Ascending aorta (tissue), 2 donors: ENCODE results near the gene AGAP1. TPM values are rescaled to one million over a fixed set of nuclear protein-coding genes. Genes with fewer than 3 reads are reported as not detected.

ENCODE experiments used
- DNase-seq, 2 donors: peaks; one replicate each; pipeline ENCODE4 v3.0.0-alpha.2; 2019; ENCODE audit warnings: low spot score in 2 of 2
- H3K27ac ChIP-seq, 2 donors: fragments of 200-600 bp; sonication (generic); one replicate each; pipeline ENCODE4 v1.5.1; 2016 to 2017; ENCODE audit warnings: mild to moderate bottlenecking in 1 of 2
- H3K27me3 ChIP-seq: fragments of 200-600 bp; sonication (generic); one replicate; pipeline ENCODE4 v1.5.1; 2017
- H3K36me3 ChIP-seq, 2 donors: fragments of 200-600 bp; sonication (generic); one replicate each; pipeline ENCODE4 v1.5.1; 2016
- H3K4me1 ChIP-seq, 2 donors: fragments of 200-600 bp; sonication (generic); one replicate each; pipeline ENCODE4 v1.5.1; 2016 to 2017; ENCODE audit warnings: mild to moderate bottlenecking in 1 of 2
- H3K4me3 ChIP-seq, 2 donors: fragments of 200-600 bp; sonication (generic); one replicate each; pipeline ENCODE4 v1.5.1; 2016 to 2017; ENCODE audit warnings: mild to moderate bottlenecking in 1 of 2
- H3K9me3 ChIP-seq, 2 donors: fragments of 200-600 bp; sonication (generic); one replicate each; pipeline ENCODE4 v1.5.1; 2016
- intact Hi-C: fragments of 100-400 bp; cut with DNase I; formaldehyde crosslinking; loops from one replicate; pipeline ENCODE4 v1.15.1; 2023
- total RNA-seq: library from RNA; depleted of rRNA; stranded (reverse); fragments of >200 nt; gene quantifications from one replicate; pipeline ENCODE4 v1.1.0, GENCODE V29; 2016
- TF ChIP-seq, protein P1 (sequence below), 3 experiments: fragments of 200-600 bp in 2 of 3; fragments of 450-650 bp in 1 of 3; sonication (generic) in 2 of 3; IDR thresholded peaks; one replicate each; pipeline ENCODE4 v1.5.1; 2016 to 2019; ENCODE audit warnings: antibody characterized with exemption in 3 of 3, mild to moderate bottlenecking in 1 of 3, moderate library complexity in 1 of 3

The AGAP1 gene
- total RNA-seq, 1 donor from 2014 or later, result 19.7 TPM

DNA sequence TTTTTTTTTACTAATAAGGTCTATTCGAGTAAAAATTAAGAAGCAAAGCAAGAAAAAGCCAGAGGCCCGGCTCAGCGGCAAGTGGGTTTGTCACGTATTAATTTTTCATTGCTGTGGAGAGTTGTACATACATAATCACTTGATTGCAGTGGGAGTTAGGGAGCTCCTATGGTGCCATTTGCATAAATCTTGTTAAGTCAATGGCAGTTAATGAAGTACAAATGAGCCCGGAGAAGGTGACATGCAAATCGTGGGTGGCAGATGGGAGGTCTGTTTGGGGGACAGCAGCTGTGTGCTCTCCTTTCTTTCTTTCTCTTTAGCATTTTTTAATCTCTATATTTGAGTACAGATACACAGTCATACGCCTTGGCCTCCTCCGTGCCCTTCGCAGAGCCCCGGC is 317.0 kb downstream of the AGAP1 start:
- H3K36me3 ChIP-seq, result peaks cover 0 to 31% of the 10 kb centered on the region in 2 donors
- intact Hi-C loops, result no loop called here
- H3K27ac ChIP-seq, result no peak overlapping the region
- no peaks in the 10 kb centered on the region for H3K4me1 ChIP-seq
- no peaks in the 10 kb centered on the region for H3K27me3 ChIP-seq
- no peak for DNase-seq
- no peak overlapping the region for H3K4me3 ChIP-seq
- no peaks in the 10 kb centered on the region for H3K9me3 ChIP-seq
- TF ChIP-seq, protein P1, sequence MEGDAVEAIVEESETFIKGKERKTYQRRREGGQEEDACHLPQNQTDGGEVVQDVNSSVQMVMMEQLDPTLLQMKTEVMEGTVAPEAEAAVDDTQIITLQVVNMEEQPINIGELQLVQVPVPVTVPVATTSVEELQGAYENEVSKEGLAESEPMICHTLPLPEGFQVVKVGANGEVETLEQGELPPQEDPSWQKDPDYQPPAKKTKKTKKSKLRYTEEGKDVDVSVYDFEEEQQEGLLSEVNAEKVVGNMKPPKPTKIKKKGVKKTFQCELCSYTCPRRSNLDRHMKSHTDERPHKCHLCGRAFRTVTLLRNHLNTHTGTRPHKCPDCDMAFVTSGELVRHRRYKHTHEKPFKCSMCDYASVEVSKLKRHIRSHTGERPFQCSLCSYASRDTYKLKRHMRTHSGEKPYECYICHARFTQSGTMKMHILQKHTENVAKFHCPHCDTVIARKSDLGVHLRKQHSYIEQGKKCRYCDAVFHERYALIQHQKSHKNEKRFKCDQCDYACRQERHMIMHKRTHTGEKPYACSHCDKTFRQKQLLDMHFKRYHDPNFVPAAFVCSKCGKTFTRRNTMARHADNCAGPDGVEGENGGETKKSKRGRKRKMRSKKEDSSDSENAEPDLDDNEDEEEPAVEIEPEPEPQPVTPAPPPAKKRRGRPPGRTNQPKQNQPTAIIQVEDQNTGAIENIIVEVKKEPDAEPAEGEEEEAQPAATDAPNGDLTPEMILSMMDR (IDR thresholded peaks at IDR 0.05), result no peak

DNA sequence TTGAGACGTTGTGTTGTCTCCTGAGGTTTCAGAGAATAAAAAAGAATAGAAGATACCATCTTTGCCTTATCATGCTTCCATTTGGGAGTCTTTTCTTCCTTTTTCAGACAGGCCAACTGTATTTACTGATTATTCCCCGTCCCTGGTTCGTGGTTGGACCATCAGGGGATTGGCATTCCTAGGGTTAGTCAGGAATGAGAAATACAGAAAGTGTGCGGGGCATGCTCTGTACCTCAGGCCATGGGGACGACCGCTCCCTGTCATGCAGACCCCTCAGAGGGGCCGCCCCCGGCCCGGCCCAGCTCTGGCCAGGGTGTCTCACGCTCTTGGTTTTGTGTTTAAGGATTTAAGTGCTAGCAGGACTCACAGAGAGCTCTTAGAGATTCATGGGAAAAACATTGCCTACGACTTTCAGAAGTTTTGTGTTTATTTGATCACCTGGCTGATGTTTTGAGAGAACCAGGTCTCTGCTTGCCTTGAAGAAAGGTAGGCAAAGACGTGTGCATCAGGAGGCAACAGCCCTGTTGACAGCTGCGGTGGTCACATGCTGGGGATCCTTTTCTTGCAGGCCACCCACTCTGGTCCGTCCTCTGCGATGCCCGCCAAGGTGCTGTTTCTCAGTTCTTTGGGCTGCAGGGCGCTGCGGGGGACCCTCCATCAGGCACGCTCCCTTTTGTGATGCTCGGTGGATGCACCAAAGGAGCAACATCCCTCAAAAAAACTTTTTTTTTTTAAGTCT is 317.8 kb downstream of the AGAP1 start:
- intact Hi-C loops, result no loop called here
- no peak overlapping the region for H3K4me3 ChIP-seq
- no peaks in the 10 kb centered on the region for H3K9me3 ChIP-seq
- TF ChIP-seq, protein P1 (IDR thresholded peaks at IDR 0.05), result no peak
- no peaks in the 10 kb centered on the region for H3K27me3 ChIP-seq
- DNase-seq, result no peak
- H3K4me1 ChIP-seq, result no peaks in the 10 kb centered on the region
- no peak overlapping the region for H3K27ac ChIP-seq
- H3K36me3 ChIP-seq, result peaks cover 0 to 31% of the 10 kb centered on the region in 2 donors

DNA sequence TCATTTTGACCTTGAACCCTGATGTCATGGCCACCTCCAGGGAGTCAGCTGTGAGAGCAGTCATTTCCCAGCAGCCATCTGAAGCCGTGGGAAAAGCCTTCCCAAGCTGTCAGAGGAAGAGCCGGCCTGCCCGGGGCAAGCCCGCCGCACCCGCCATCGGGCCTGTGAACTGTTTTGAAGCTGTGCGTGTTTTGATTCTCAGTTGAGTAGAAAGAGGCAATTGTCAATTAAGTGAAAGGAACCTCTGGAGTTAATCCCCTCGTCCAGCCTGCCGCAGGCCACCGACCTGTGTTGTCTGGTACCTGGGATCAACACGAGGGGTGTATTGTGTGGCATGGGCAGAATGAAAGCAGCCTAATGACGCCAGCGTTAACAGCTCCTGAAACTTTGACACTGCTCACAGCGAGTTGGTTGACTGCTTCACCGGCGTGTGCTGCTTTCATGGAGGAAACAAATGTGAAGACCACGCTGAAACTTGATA is 318.4 kb downstream of the AGAP1 start:
- Histone ChIP-seq H3K4me3 (no peak overlapping the region), H3K36me3 (peaks cover 0 to 31% of the 10 kb centered on the region in 2 donors), H3K27ac (no peak overlapping the region), H3K9me3 (no peaks in the 10 kb centered on the region), H3K27me3 (no peaks in the 10 kb centered on the region), H3K4me1 (no peaks in the 10 kb centered on the region)
- TF ChIP-seq, protein P1 (IDR thresholded peaks at IDR 0.05), result no peak
- intact Hi-C loops, result no loop called here
- DNase-seq, result no peak

DNA sequence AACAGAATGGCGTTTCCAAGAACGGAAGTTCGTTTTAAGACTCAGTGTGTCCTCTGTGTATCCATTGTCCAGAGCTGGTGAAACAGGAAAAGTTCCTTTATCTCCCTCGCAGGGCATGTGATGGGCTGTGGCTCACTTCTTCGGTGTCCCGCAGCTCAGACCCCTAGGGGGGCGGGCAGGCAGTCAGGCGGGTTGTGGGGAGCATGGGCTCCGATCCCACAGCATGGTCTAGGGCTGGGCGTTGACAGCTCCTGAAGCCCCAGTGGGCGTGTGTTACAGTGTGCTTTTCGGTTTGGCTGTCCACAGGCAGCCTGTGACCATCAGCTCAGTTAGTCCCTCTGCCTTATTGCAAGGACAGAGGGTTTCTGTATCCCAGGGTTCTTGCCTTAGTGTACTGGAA is 319.6 kb downstream of the AGAP1 start:
- Histone ChIP-seq H3K4me3 (no peak overlapping the region), H3K9me3 (no peaks in the 10 kb centered on the region), H3K27me3 (no peaks in the 10 kb centered on the region), H3K4me1 (no peaks in the 10 kb centered on the region), H3K36me3 (peaks cover 0 to 26% of the 10 kb centered on the region in 2 donors), H3K27ac (no peak overlapping the region)
- no peak for DNase-seq
- TF ChIP-seq, protein P1 (IDR thresholded peaks at IDR 0.05), result no peak
- intact Hi-C loops, result no loop called here

DNA sequence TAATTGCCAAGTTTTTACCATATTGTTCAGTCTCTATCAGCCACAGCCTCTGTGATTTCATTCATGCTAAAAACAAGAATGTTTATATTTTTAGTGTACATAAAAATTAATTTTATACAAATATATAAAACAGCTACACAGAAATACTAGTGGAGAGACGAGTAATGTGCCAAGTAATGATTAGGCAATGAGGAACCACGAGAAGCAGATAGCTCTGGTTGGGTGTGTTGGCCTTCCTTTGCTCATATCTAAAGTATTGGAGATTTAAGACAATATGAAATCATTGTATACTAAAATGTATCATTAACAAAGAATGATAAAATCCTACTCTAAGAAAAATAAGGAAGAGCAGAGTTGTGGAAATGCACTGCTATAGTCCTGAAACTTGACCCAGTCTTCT is 326.7 kb downstream of the AGAP1 start:
- H3K36me3 ChIP-seq, result no peaks in the 10 kb centered on the region
- H3K27me3 ChIP-seq, result no peaks in the 10 kb centered on the region
- intact Hi-C loops, result no loop called here
- no peaks in the 10 kb centered on the region for H3K4me1 ChIP-seq
- no peak overlapping the region for H3K27ac ChIP-seq
- TF ChIP-seq, protein P1 (IDR thresholded peaks at IDR 0.05), result no peak
- DNase-seq, result no peak
- no peaks in the 10 kb centered on the region for H3K9me3 ChIP-seq
- no peak overlapping the region for H3K4me3 ChIP-seq
